Esophagus muscularis mucosa (tissue), 4 donors: ENCODE data around the gene SNAP23. TPM values are rescaled to one million over a fixed set of nuclear protein-coding genes. Genes with fewer than 3 reads are reported as not detected.
A peak's percentile ranks its signal among the peaks of the same experiment; 100 is the strongest.

Source experiments
- DNase-seq: peaks from one replicate; pipeline ENCODE4 v3.0.0-alpha.2; 2017; ENCODE audit errors: extremely low spot score
- H3K27ac ChIP-seq, 4 donors: fragments of 200-600 bp; sonication (generic); replicated peaks in 1 of 4; 1 replicate in 3 of 4; 2 replicates in 1 of 4; pipeline ENCODE4 v1.5.1; 2016 to 2019; ENCODE audit warnings: mild to moderate bottlenecking in 1 of 4
- H3K27me3 ChIP-seq, 4 donors: fragments of 200-600 bp; sonication (generic); one replicate each; pipeline versions ENCODE4 v1.5.1 to v1.6.0; 2016 to 2019
- H3K36me3 ChIP-seq, 4 donors: fragments of 200-600 bp; sonication (generic); one replicate each; pipeline ENCODE4 v1.5.1; 2016 to 2019
- H3K4me1 ChIP-seq, 4 donors: fragments of 200-600 bp; sonication (generic); one replicate each; pipeline ENCODE4 v1.5.1; 2016 to 2019
- H3K4me3 ChIP-seq, 4 donors: fragments of 200-600 bp; sonication (generic); 1 replicate in 2 of 4; 2 replicates in 2 of 4; pipeline ENCODE4 v1.5.1; 2016 to 2019; ENCODE audit warnings: mild to moderate bottlenecking in 4 of 4, moderate library complexity in 1 of 4
- H3K9me3 ChIP-seq, 4 donors: fragments of 200-600 bp; sonication (generic); 1 replicate in 3 of 4; 2 replicates in 1 of 4; pipeline ENCODE4 v1.5.1; 2016 to 2019
- EP300 ChIP-seq: sonication (generic); formaldehyde crosslinking; IDR thresholded peaks from one replicate; pipeline ENCODE4 v1.6.1; 2017; ENCODE audit warnings: antibody characterized with exemption
- POLR2A ChIP-seq: fragments of 450-650 bp; IDR thresholded peaks from one replicate; pipeline ENCODE4 v1.6.1; 2017; ENCODE audit warnings: antibody characterized with exemption, moderate library complexity, mild to moderate bottlenecking, low read depth
- POLR2AphosphoS5 ChIP-seq, 2 donors: sonication (generic); formaldehyde crosslinking; IDR thresholded peaks; one replicate each; pipeline ENCODE4 v1.6.1; 2017; ENCODE audit warnings: antibody characterized with exemption in 2 of 2
- WGBS: methylation state at CpG from one replicate; pipeline ENCODE4 v1.1.5; 2018; 5-methylcytosine and 5-hydroxymethylcytosine counted together
- intact Hi-C: fragments of 100-400 bp; cut with DNase I; formaldehyde crosslinking; loops from one replicate; pipeline ENCODE4 v1.15.1; 2023
- total RNA-seq, 4 donors: library from RNA; depleted of rRNA; stranded (reverse); fragments of >200 nt; gene quantifications; one replicate each; pipeline versions ENCODE4 v1.1.0 to v1.2.1, GENCODE V29; 2016
- TF ChIP-seq, protein P1 (sequence below), 3 experiments: fragments of 200-600 bp in 2 of 3; fragments of 450-650 bp in 1 of 3; sonication (generic) in 2 of 3; IDR thresholded peaks; one replicate each; pipeline ENCODE4 v1.5.1; 2017 to 2019; ENCODE audit warnings: antibody characterized with exemption in 3 of 3, mild to moderate bottlenecking in 2 of 3, moderate library complexity in 1 of 3

Gene SNAP23
- total RNA-seq, 4 donors from 2014 or later = 48.6 to 76.2 (median 55.1) TPM

DNA sequence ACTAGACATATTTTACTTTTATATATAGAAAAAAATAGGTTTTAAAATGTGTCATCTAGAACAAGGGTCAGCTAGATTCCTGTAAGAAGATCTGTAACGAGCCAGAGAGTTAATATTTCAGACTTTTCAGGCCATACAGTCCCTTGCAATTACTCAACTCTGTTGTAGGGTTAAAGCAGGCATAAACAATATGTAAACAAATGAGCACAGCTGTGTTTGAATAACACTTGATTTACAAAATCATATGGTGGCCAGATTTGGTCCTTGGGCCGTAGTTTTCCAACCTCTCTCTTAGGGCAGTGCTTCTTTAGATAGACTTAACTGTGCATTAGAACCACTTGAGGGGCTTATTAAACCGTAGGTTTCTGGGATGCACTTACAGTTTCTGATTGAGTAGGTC is 33.5 kb downstream of the SNAP23 start:
- intact Hi-C loops = no loop called here
- no peak for TF ChIP-seq POLR2A
- TF ChIP-seq POLR2AphosphoS5 (IDR thresholded peaks at IDR 0.05) = no peak
- TF ChIP-seq EP300 = no peak
- TF ChIP-seq, protein P1, sequence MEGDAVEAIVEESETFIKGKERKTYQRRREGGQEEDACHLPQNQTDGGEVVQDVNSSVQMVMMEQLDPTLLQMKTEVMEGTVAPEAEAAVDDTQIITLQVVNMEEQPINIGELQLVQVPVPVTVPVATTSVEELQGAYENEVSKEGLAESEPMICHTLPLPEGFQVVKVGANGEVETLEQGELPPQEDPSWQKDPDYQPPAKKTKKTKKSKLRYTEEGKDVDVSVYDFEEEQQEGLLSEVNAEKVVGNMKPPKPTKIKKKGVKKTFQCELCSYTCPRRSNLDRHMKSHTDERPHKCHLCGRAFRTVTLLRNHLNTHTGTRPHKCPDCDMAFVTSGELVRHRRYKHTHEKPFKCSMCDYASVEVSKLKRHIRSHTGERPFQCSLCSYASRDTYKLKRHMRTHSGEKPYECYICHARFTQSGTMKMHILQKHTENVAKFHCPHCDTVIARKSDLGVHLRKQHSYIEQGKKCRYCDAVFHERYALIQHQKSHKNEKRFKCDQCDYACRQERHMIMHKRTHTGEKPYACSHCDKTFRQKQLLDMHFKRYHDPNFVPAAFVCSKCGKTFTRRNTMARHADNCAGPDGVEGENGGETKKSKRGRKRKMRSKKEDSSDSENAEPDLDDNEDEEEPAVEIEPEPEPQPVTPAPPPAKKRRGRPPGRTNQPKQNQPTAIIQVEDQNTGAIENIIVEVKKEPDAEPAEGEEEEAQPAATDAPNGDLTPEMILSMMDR (IDR thresholded peaks at IDR 0.05) = no peak
- peaks cover 25 to 90% (median 70%) of the 10 kb centered on the region in 4 donors for H3K36me3 ChIP-seq

DNA sequence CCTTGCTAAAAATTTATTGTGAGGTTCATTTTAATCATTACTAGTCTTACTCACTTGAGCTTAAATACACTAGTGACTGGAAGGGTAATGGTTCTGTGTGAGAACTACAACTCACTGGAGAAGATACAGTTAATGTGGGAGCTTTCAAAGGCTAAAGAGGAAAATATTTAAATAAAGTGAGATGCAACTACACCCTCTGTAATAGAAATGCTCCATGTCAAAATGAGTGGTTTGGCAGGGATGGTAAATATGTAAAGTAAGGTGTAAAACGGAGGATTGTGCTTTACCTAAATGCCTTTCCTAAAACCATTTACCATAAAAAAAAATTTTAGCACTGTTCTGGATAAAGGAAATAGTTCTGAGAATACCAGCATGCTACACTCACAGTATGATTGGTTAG is 37.8 kb downstream of the SNAP23 start:
- no peak overlapping the region for H3K4me3 ChIP-seq
- intact Hi-C loops = no loop called here
- TF ChIP-seq, protein P1 (IDR thresholded peaks at IDR 0.05) = no peak
- TF ChIP-seq POLR2AphosphoS5 (IDR thresholded peaks at IDR 0.05) (no peak), EP300 (no peak), POLR2A (no peak)
- no peaks in the 10 kb centered on the region for H3K4me1 ChIP-seq
- H3K36me3 ChIP-seq = peaks cover 24 to 98% (median 62%) of the 10 kb centered on the region in 4 donors
- no peaks in the 10 kb centered on the region for H3K9me3 ChIP-seq
- no peak for DNase-seq
- no peaks in the 10 kb centered on the region for H3K27me3 ChIP-seq
- WGBS = 83% methylated on average over 1 of the region's 1 CpG
- H3K27ac ChIP-seq = no peak overlapping the region

More for the DNA sequence above, 33.5 kb downstream of the SNAP23 start:
- Histone ChIP-seq H3K4me3 (no peak overlapping the region), H3K27me3 (no peaks in the 10 kb centered on the region), H3K27ac (no peak overlapping the region), H3K9me3 (no peaks in the 10 kb centered on the region), H3K4me1 (no peaks in the 10 kb centered on the region)
- no peak for DNase-seq
- WGBS = 83% methylated on average over 3 of the region's 3 CpGs

DNA sequence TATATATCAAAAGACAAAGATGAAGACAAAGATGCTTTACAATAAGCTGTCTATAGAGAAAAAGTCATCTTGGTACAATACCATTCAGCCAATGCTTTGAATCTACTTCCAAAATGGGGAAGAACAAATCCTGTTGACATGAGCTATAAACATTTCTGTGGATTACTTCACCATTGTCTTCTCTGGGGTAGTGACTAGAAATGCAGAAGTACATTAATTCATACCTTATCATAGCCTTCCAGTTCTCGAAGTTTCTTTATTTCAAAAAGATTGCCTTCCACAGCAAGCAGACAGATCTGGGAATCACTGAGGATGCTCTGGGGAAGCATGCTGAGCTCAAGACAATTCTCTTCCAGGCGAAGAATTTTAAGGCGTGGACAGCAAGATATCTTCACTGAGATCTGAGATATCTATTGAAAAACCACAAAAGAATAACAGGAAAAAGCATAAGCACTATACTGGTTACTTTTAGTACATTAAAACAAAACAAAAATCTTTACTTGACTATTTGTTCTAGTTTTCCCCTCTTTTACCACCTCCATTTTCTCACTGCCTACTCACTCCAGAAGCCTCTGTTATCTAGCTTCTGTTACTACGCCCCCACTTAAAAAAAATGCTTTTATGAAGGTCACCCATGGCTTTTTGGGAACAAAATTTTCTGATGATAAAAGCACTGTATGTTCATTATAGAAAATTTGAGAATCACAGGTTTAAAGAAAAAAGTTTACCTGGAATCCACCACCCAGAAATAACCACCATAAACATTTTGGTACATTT is 49.6 kb downstream of the SNAP23 start:
- peaks cover 20 to 34% (median 33%) of the 10 kb centered on the region in 4 donors for H3K4me1 ChIP-seq
- TF ChIP-seq EP300 = no peak
- TF ChIP-seq, protein P1 (IDR thresholded peaks at IDR 0.05) = no peak
- TF ChIP-seq POLR2A = no peak
- no peak for TF ChIP-seq POLR2AphosphoS5 (IDR thresholded peaks at IDR 0.05)
- H3K36me3 ChIP-seq = peaks cover 17 to 50% (median 39%) of the 10 kb centered on the region in 4 donors
- DNase-seq = no peak
- H3K9me3 ChIP-seq = no peaks in the 10 kb centered on the region
- intact Hi-C loops = loop anchor here (5.0 kb wide), 1 partner anchor 107 kb away; no protein-coding TSS in a partner anchor
- 83% methylated on average over 4 of the region's 4 CpGs for WGBS
- H3K4me3 ChIP-seq = no peak overlapping the region
- H3K27ac ChIP-seq = no peak overlapping the region
- no peaks in the 10 kb centered on the region for H3K27me3 ChIP-seq

DNA sequence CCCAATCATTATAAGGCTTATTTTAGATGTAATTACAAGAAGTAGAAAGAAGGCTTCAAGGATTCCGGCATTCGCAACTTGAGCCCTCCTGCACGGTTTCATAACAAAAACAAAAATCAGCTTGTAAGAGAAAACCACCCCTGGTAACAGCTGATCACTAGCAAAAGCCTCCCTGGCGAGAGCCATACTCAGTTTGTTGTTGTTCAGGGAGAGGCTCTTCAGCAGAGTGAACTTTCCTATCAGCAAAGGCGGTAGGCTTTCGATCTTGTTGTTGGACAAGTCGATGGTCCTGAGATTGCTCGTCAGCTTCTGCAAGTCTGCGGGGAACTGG is 52.4 kb downstream of the SNAP23 start:
- Histone ChIP-seq H3K27me3 (no peaks in the 10 kb centered on the region), H3K4me1 (peaks cover 24 to 40% (median 40%) of the 10 kb centered on the region in 4 donors), H3K36me3 (peaks cover 11 to 29% (median 23%) of the 10 kb centered on the region in 4 donors), H3K4me3 (peak overlapping the region; percentile 80 to 93 (median 83)), H3K9me3 (no peaks in the 10 kb centered on the region), H3K27ac (peak overlapping the region; percentile 90 to 95 (median 92))
- intact Hi-C loops = loop anchor here (5.0 kb wide), 1 partner anchor 104 kb away; no protein-coding TSS in a partner anchor
- no peak for DNase-seq
- WGBS = 2% methylated on average over 9 of the region's 9 CpGs
- TF ChIP-seq, protein P1 (IDR thresholded peaks at IDR 0.05) = no peak
- no peak for TF ChIP-seq POLR2AphosphoS5 (IDR thresholded peaks at IDR 0.05)
- TF ChIP-seq POLR2A = no peak
- TF ChIP-seq EP300 = no peak
